ENCODE data around the gene FAT4. TPM values are rescaled to one million over a fixed set of nuclear protein-coding genes. Genes with fewer than 3 reads are reported as not detected.

Gene FAT4
- total RNA-seq, 1 donor from 2014 or later: not detected

GRCh38 chr4:125303821-125304220, 10.9 kb upstream of the FAT4 start:
- DNase-seq (ENCODE audit: low spot score): no peak
- Mint-ChIP-seq H3K4me3 (no peak overlapping the region), H3K9me3 (no peaks in the 10 kb centered on the region), H3K27me3 (ENCODE audit: insufficient read depth) (no peaks in the 10 kb centered on the region), H3K4me1 (ENCODE audit: low read depth) (no peaks in the 10 kb centered on the region), H3K36me3 (ENCODE audit: low read depth) (no peaks in the 10 kb centered on the region), H3K27ac (no peak overlapping the region)
- intact Hi-C loops (cut with micrococcal nuclease): no loop called here

- H3K4me3 Mint-ChIP-seq: no peak overlapping the region
- no peak for DNase-seq (ENCODE audit: low spot score)
- intact Hi-C loops (cut with micrococcal nuclease): no loop called here
- H3K9me3 Mint-ChIP-seq: no peaks in the 10 kb centered on the region
- no peak overlapping the region for H3K27ac Mint-ChIP-seq
- no peaks in the 10 kb centered on the region for H3K36me3 Mint-ChIP-seq (ENCODE audit: low read depth)
- no peaks in the 10 kb centered on the region for H3K4me1 Mint-ChIP-seq (ENCODE audit: low read depth)
- H3K27me3 Mint-ChIP-seq (ENCODE audit: insufficient read depth): no peaks in the 10 kb centered on the region
Observed at GRCh38 chr4:125306112-125306511, 8.6 kb upstream of the FAT4 start.

- Mint-ChIP-seq H3K27ac (no peak overlapping the region), H3K4me1 (ENCODE audit: low read depth) (no peaks in the 10 kb centered on the region), H3K36me3 (ENCODE audit: low read depth) (no peaks in the 10 kb centered on the region), H3K9me3 (no peaks in the 10 kb centered on the region), H3K4me3 (no peak overlapping the region), H3K27me3 (ENCODE audit: insufficient read depth) (no peaks in the 10 kb centered on the region)
- no peak for DNase-seq (ENCODE audit: low spot score)
- intact Hi-C loops (cut with micrococcal nuclease): no loop called here
Observed at GRCh38 chr4:125306533-125306932, 8.2 kb upstream of the FAT4 start.

DNA sequence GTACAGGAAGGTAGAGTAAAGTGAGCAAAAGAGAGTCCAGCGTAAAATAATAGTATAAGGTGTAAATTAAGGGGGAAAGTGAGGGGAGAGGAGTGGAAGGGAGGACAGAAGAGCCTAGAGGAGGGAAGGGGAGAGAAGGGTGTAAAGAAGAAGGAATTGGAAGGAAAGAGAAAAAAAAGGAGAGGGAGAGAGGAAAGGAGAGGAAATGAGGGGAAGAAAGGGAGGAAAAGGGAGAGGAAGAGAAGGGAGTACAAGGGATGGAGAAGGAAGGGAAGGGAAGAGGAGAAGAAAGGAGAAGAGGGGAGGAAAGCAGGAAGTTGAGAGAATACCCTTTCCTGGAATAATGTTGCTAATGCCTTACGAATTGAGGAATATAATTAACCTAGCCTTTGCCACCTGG, 3.3 kb upstream of the FAT4 start:
- Mint-ChIP-seq H3K4me3 (no peak overlapping the region), H3K27ac (no peak overlapping the region), H3K36me3 (ENCODE audit: low read depth) (no peaks in the 10 kb centered on the region), H3K4me1 (ENCODE audit: low read depth) (peaks cover 12% of the 10 kb centered on the region), H3K27me3 (ENCODE audit: insufficient read depth) (peaks cover 27% of the 10 kb centered on the region), H3K9me3 (no peaks in the 10 kb centered on the region)
- intact Hi-C loops (cut with micrococcal nuclease): loop anchor here (5.0 kb wide), 2 partner anchors 431 to 1291 kb away; no protein-coding TSS in a partner anchor
- no peak for DNase-seq (ENCODE audit: low spot score)

GRCh38 chr4:125313497-125313896, 1.3 kb upstream of the FAT4 start:
- no peaks in the 10 kb centered on the region for H3K9me3 Mint-ChIP-seq
- H3K27me3 Mint-ChIP-seq (ENCODE audit: insufficient read depth): peaks cover 47% of the 10 kb centered on the region
- H3K4me3 Mint-ChIP-seq: peak overlapping the region; percentile 63
- no peak overlapping the region for H3K27ac Mint-ChIP-seq
- intact Hi-C loops (cut with micrococcal nuclease): loop anchor here (5.0 kb wide), 2 partner anchors 429 to 1289 kb away; no protein-coding TSS in a partner anchor
- DNase-seq (ENCODE audit: low spot score): no peak
- peaks cover 12% of the 10 kb centered on the region for H3K4me1 Mint-ChIP-seq (ENCODE audit: low read depth)
- no peaks in the 10 kb centered on the region for H3K36me3 Mint-ChIP-seq (ENCODE audit: low read depth)

GRCh38 chr4:125313989-125314667, 627 bp upstream of the FAT4 start:
- H3K4me3 Mint-ChIP-seq: peak overlapping the region; percentile 84

GRCh38 chr4:125315576-125316400, 1.0 kb downstream of the FAT4 start:
- DNase-seq (ENCODE audit: low spot score): no peak

More at GRCh38 chr4:125313989-125314667, 627 bp upstream of the FAT4 start:
- H3K9me3 Mint-ChIP-seq: no peaks in the 10 kb centered on the region
- peaks cover 47% of the 10 kb centered on the region for H3K27me3 Mint-ChIP-seq (ENCODE audit: insufficient read depth)
- no peak overlapping the region for H3K27ac Mint-ChIP-seq
- intact Hi-C loops (cut with micrococcal nuclease): loop anchor here (5.0 kb wide), 2 partner anchors 428 to 1288 kb away; no protein-coding TSS in a partner anchor
- no peaks in the 10 kb centered on the region for H3K36me3 Mint-ChIP-seq (ENCODE audit: low read depth)
- DNase-seq (ENCODE audit: low spot score): no peak
- H3K4me1 Mint-ChIP-seq (ENCODE audit: low read depth): peaks cover 12% of the 10 kb centered on the region

DNA sequence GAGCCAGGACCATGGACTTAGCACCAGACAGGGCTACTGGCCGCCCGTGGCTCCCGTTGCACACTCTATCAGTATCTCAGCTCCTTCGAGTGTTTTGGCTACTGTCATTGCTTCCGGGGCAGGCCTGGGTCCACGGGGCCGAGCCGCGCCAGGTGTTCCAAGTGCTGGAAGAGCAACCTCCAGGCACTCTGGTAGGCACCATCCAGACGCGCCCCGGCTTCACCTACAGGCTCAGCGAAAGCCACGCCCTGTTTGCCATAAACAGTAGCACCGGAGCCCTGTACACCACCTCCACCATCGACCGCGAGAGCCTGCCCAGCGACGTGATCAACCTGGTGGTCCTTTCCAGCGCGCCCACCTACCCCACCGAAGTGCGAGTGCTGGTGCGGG, 1.6 kb downstream of the FAT4 start:
- intact Hi-C loops (cut with micrococcal nuclease): no loop called here
- H3K27ac Mint-ChIP-seq: peak overlapping the region; percentile 21
- peaks cover 47% of the 10 kb centered on the region for H3K27me3 Mint-ChIP-seq (ENCODE audit: insufficient read depth)
- H3K36me3 Mint-ChIP-seq (ENCODE audit: low read depth): no peaks in the 10 kb centered on the region
- no peak for DNase-seq (ENCODE audit: low spot score)
- H3K9me3 Mint-ChIP-seq: no peaks in the 10 kb centered on the region
- H3K4me3 Mint-ChIP-seq: peak overlapping the region; percentile 84
- H3K4me1 Mint-ChIP-seq (ENCODE audit: low read depth): peaks cover 12% of the 10 kb centered on the region

More at GRCh38 chr4:125315576-125316400, 1.0 kb downstream of the FAT4 start:
- Mint-ChIP-seq H3K36me3 (ENCODE audit: low read depth) (no peaks in the 10 kb centered on the region), H3K4me1 (ENCODE audit: low read depth) (peaks cover 12% of the 10 kb centered on the region), H3K9me3 (no peaks in the 10 kb centered on the region), H3K27ac (peak overlapping the region; percentile 21), H3K4me3 (peak overlapping the region; percentile 84), H3K27me3 (ENCODE audit: insufficient read depth) (peaks cover 47% of the 10 kb centered on the region)
- intact Hi-C loops (cut with micrococcal nuclease): no loop called here

GRCh38 chr4:125316791-125317524, 2.2 kb downstream of the FAT4 start:
- Mint-ChIP-seq H3K27me3 (ENCODE audit: insufficient read depth) (peaks cover 47% of the 10 kb centered on the region), H3K36me3 (ENCODE audit: low read depth) (no peaks in the 10 kb centered on the region), H3K27ac (no peak overlapping the region), H3K4me1 (ENCODE audit: low read depth) (peaks cover 12% of the 10 kb centered on the region), H3K9me3 (no peaks in the 10 kb centered on the region), H3K4me3 (peak overlapping the region; percentile 84)
- intact Hi-C loops (cut with micrococcal nuclease): no loop called here
- no peak for DNase-seq (ENCODE audit: low spot score)

GRCh38 chr4:125317525-125317877, 2.7 kb downstream of the FAT4 start:
- H3K36me3 Mint-ChIP-seq (ENCODE audit: low read depth): no peaks in the 10 kb centered on the region
- intact Hi-C loops (cut with micrococcal nuclease): no loop called here
- H3K27me3 Mint-ChIP-seq (ENCODE audit: insufficient read depth): peaks cover 47% of the 10 kb centered on the region
- H3K27ac Mint-ChIP-seq: no peak overlapping the region
- no peaks in the 10 kb centered on the region for H3K9me3 Mint-ChIP-seq
- DNase-seq (ENCODE audit: low spot score): no peak
- no peak overlapping the region for H3K4me3 Mint-ChIP-seq
- peaks cover 12% of the 10 kb centered on the region for H3K4me1 Mint-ChIP-seq (ENCODE audit: low read depth)

DNA sequence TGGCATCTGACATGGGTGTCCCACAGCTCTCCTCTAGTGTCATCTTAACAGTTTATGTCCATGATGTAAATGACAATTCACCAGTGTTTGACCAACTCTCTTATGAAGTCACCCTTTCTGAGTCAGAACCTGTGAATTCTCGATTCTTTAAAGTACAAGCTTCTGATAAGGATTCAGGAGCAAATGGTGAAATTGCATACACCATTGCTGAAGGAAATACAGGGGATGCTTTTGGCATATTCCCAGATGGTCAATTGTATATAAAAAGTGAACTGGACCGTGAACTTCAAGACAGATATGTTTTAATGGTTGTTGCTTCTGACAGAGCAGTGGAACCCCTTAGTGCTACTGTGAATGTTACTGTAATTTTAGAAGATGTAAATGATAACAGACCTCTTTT, 4.6 kb downstream of the FAT4 start:
- peaks cover 8% of the 10 kb centered on the region for H3K4me1 Mint-ChIP-seq (ENCODE audit: low read depth)
- H3K27me3 Mint-ChIP-seq (ENCODE audit: insufficient read depth): peaks cover 40% of the 10 kb centered on the region
- intact Hi-C loops (cut with micrococcal nuclease): no loop called here

GRCh38 chr4:125321709-125322365, 7.1 kb downstream of the FAT4 start:
- no peaks in the 10 kb centered on the region for H3K36me3 Mint-ChIP-seq (ENCODE audit: low read depth)
- no peak for DNase-seq (ENCODE audit: low spot score)
- H3K4me1 Mint-ChIP-seq (ENCODE audit: low read depth): no peaks in the 10 kb centered on the region
- no peak overlapping the region for H3K4me3 Mint-ChIP-seq
- intact Hi-C loops (cut with micrococcal nuclease): no loop called here
- no peak overlapping the region for H3K27ac Mint-ChIP-seq
- H3K9me3 Mint-ChIP-seq: no peaks in the 10 kb centered on the region
- peaks cover 17% of the 10 kb centered on the region for H3K27me3 Mint-ChIP-seq (ENCODE audit: insufficient read depth)

More for the DNA sequence above, 4.6 kb downstream of the FAT4 start:
- Mint-ChIP-seq H3K27ac (no peak overlapping the region), H3K36me3 (ENCODE audit: low read depth) (no peaks in the 10 kb centered on the region), H3K9me3 (no peaks in the 10 kb centered on the region), H3K4me3 (no peak overlapping the region)
- DNase-seq (ENCODE audit: low spot score): no peak

All from activated T-helper 1 cell treated with anti-CD3 and anti-CD28 coated beads, Interleukin-12 subunit alpha, Interleukin-12 subunit beta, Interleukin-2, Interleukin-4 antibody, amounts not matched to agents 30 ng/mL and 10 ng/mL and 1 ng/mL, durations not matched to agents 14 hours and 24 hours and 36 hours (primary cell).